GM18526 (cell line): ENCODE measurements around the gene PICALM.

Source experiments
- POLR2A ChIP-seq: IDR thresholded peaks from 3 replicates; pipeline ENCODE4 v1.6.1; 2011; ENCODE audit not compliant: insufficient read length; ENCODE audit errors: extremely low read depth

PICALM gene

GRCh38 chr11:86035920-86036319 is 33.0 kb downstream of the PICALM start:
- TF ChIP-seq POLR2A = no peak

- no peak for TF ChIP-seq POLR2A
Observed at GRCh38 chr11:86035164-86035563, 33.7 kb downstream of the PICALM start.

GRCh38 chr11:86034710-86035109 is 34.2 kb downstream of the PICALM start:
- no peak for TF ChIP-seq POLR2A

GRCh38 chr11:86021377-86021776 is 47.5 kb downstream of the PICALM start:
- no peak for TF ChIP-seq POLR2A

- no peak for TF ChIP-seq POLR2A
Observed at GRCh38 chr11:86018249-86018648, 50.6 kb downstream of the PICALM start.

GRCh38 chr11:86016451-86016850 is 52.4 kb downstream of the PICALM start:
- no peak for TF ChIP-seq POLR2A

- no peak for TF ChIP-seq POLR2A
Observed at GRCh38 chr11:86015699-86016098, 53.2 kb downstream of the PICALM start.

GRCh38 chr11:86014221-86014620 is 54.7 kb downstream of the PICALM start:
- TF ChIP-seq POLR2A = no peak

GRCh38 chr11:86013713-86014112 is 55.2 kb downstream of the PICALM start:
- TF ChIP-seq POLR2A = no peak

- no peak for TF ChIP-seq POLR2A
Observed at GRCh38 chr11:86011175-86011574, 57.7 kb downstream of the PICALM start.

- TF ChIP-seq POLR2A = no peak
Observed at GRCh38 chr11:86003654-86004053, 65.2 kb downstream of the PICALM start.

- no peak for TF ChIP-seq POLR2A
Observed at GRCh38 chr11:86002431-86002830, 66.5 kb downstream of the PICALM start.

- TF ChIP-seq POLR2A = no peak
Observed at GRCh38 chr11:85991508-85991907, 77.4 kb downstream of the PICALM start.

- no peak for TF ChIP-seq POLR2A
Observed at GRCh38 chr11:85989746-85990145, 79.1 kb downstream of the PICALM start.

GRCh38 chr11:85988780-85989179 is 80.1 kb downstream of the PICALM start:
- no peak for TF ChIP-seq POLR2A

- no peak for TF ChIP-seq POLR2A
Observed at GRCh38 chr11:85977751-85978160, 91.1 kb downstream of the PICALM start.

GRCh38 chr11:85976525-85976924 is 92.4 kb downstream of the PICALM start:
- no peak for TF ChIP-seq POLR2A

GRCh38 chr11:85974122-85974521 is 94.8 kb downstream of the PICALM start:
- no peak for TF ChIP-seq POLR2A
